HEK293 (cell line): ENCODE measurements around the gene KPNA6.

Source experiments
- GLIS1 ChIP-seq: fragments of 450-650 bp; formaldehyde crosslinking; IDR thresholded peaks from 2 replicates; pipeline ENCODE4 v1.5.1; 2016; ENCODE audit warnings: missing biosample characterization, missing genetic modification characterization
- HOXC10 ChIP-seq: sonication (generic); formaldehyde crosslinking; IDR thresholded peaks from 2 replicates; pipeline ENCODE4 v1.8.1; 2023; ENCODE audit warnings: mild to moderate bottlenecking, missing genetic modification reagents
- KLF8 ChIP-seq: fragments of 450-650 bp; formaldehyde crosslinking; IDR thresholded peaks from 2 replicates; pipeline ENCODE4 v1.5.1; 2016; ENCODE audit warnings: missing biosample characterization, missing genetic modification characterization
- ZBTB7A ChIP-seq: fragments of 450-650 bp; formaldehyde crosslinking; IDR thresholded peaks from 2 replicates; pipeline ENCODE4 v1.5.1; 2016; ENCODE audit warnings: low read depth, missing biosample characterization, missing genetic modification characterization
- ZBTB8A ChIP-seq: fragments of 450-650 bp; formaldehyde crosslinking; IDR thresholded peaks from 2 replicates; pipeline ENCODE4 v1.5.1; 2016; ENCODE audit warnings: missing biosample characterization, missing genetic modification characterization
- ZEB2 ChIP-seq: fragments of 450-650 bp; formaldehyde crosslinking; IDR thresholded peaks from 2 replicates; pipeline ENCODE4 v1.5.1; 2016; ENCODE audit warnings: missing biosample characterization, missing genetic modification characterization
- ZNF112 ChIP-seq: fragments of 450-650 bp; formaldehyde crosslinking; IDR thresholded peaks from 2 replicates; pipeline ENCODE4 v1.5.0; 2017; ENCODE audit warnings: missing biosample characterization, missing genetic modification characterization
- ZNF121 ChIP-seq: fragments of 450-650 bp; formaldehyde crosslinking; IDR thresholded peaks from 2 replicates; pipeline ENCODE4 v1.5.1; 2016; ENCODE audit warnings: missing biosample characterization, missing genetic modification characterization
- ZNF133 ChIP-seq: fragments of 450-650 bp; formaldehyde crosslinking; IDR thresholded peaks from 2 replicates; pipeline ENCODE4 v1.5.1; 2016; ENCODE audit warnings: missing biosample characterization, missing genetic modification characterization
- ZNF146 ChIP-seq: fragments of 450-650 bp; formaldehyde crosslinking; IDR thresholded peaks from 2 replicates; pipeline ENCODE4 v1.5.1; 2016; ENCODE audit warnings: missing biosample characterization, missing genetic modification characterization
- ZNF280D ChIP-seq: fragments of 450-650 bp; formaldehyde crosslinking; IDR thresholded peaks from 2 replicates; pipeline ENCODE4 v1.5.1; 2016; ENCODE audit warnings: missing biosample characterization, missing genetic modification characterization
- ZNF292 ChIP-seq: fragments of 450-650 bp; formaldehyde crosslinking; IDR thresholded peaks from 2 replicates; pipeline ENCODE4 v1.5.1; 2016; ENCODE audit warnings: low read depth, missing biosample characterization, missing genetic modification characterization, borderline replicate concordance
- ZNF350 ChIP-seq: fragments of 450-650 bp; formaldehyde crosslinking; IDR thresholded peaks from 2 replicates; pipeline ENCODE4 v1.5.0; 2017; ENCODE audit warnings: missing biosample characterization, mild to moderate bottlenecking, missing genetic modification characterization
- ZNF354C ChIP-seq: fragments of 450-650 bp; formaldehyde crosslinking; IDR thresholded peaks from 2 replicates; pipeline ENCODE4 v1.5.1; 2016; ENCODE audit warnings: missing biosample characterization, missing genetic modification characterization, low read depth, borderline replicate concordance
- ZNF391 ChIP-seq: fragments of 450-650 bp; formaldehyde crosslinking; IDR thresholded peaks from 2 replicates; pipeline ENCODE4 v1.5.1; 2016; ENCODE audit warnings: low read depth, missing biosample characterization, missing genetic modification characterization, borderline replicate concordance
- ZNF398 ChIP-seq: fragments of 450-650 bp; formaldehyde crosslinking; IDR thresholded peaks from 2 replicates; pipeline ENCODE4 v1.5.1; 2017; ENCODE audit warnings: missing biosample characterization, missing genetic modification characterization
- ZNF521 ChIP-seq: fragments of 450-650 bp; formaldehyde crosslinking; IDR thresholded peaks from 2 replicates; pipeline ENCODE4 v1.5.1; 2017; ENCODE audit warnings: missing biosample characterization, mild to moderate bottlenecking, missing genetic modification characterization
- ZNF544 ChIP-seq: fragments of 450-650 bp; formaldehyde crosslinking; IDR thresholded peaks from 2 replicates; pipeline ENCODE4 v1.5.0; 2017; ENCODE audit warnings: missing biosample characterization, missing genetic modification characterization
- ZNF560 ChIP-seq: fragments of 450-650 bp; formaldehyde crosslinking; IDR thresholded peaks from 2 replicates; pipeline ENCODE4 v1.5.1; 2017; ENCODE audit warnings: missing biosample characterization, missing genetic modification characterization, borderline replicate concordance
- ZNF600 ChIP-seq: fragments of 450-650 bp; formaldehyde crosslinking; IDR thresholded peaks from 2 replicates; pipeline ENCODE4 v1.5.1; 2016; ENCODE audit warnings: missing biosample characterization, missing genetic modification characterization
- ZNF623 ChIP-seq: fragments of 450-650 bp; formaldehyde crosslinking; IDR thresholded peaks from 2 replicates; pipeline ENCODE4 v1.5.1; 2016; ENCODE audit warnings: missing biosample characterization, missing genetic modification characterization
- ZNF658 ChIP-seq: fragments of 450-650 bp; formaldehyde crosslinking; IDR thresholded peaks from 2 replicates; pipeline ENCODE4; 2016; ENCODE audit warnings: missing biosample characterization, missing genetic modification characterization
- ZNF677 ChIP-seq: fragments of 450-650 bp; IDR thresholded peaks from 2 replicates; pipeline ENCODE4 v1.5.0; 2018; ENCODE audit warnings: missing biosample characterization, mild to moderate bottlenecking, missing genetic modification characterization, moderate library complexity
- ZNF837 ChIP-seq: fragments of 450-650 bp; formaldehyde crosslinking; IDR thresholded peaks from 2 replicates; pipeline ENCODE4 v1.5.1; 2016; ENCODE audit warnings: missing biosample characterization, missing genetic modification characterization
- TF ChIP-seq, protein P1 (sequence below): fragments of 450-650 bp; formaldehyde crosslinking; IDR thresholded peaks from 2 replicates; pipeline ENCODE4 v1.5.1; 2017; ENCODE audit warnings: missing biosample characterization, mild to moderate bottlenecking, missing genetic modification characterization, moderate library complexity
- TF ChIP-seq, protein P2 (sequence below): fragments of 450-650 bp; formaldehyde crosslinking; IDR thresholded peaks from 2 replicates; pipeline ENCODE4 v1.5.1; 2016; ENCODE audit warnings: missing biosample characterization, missing genetic modification characterization
- TF ChIP-seq, protein P3 (sequence below): fragments of 450-650 bp; formaldehyde crosslinking; IDR thresholded peaks from 2 replicates; pipeline ENCODE4 v1.5.1; 2016; ENCODE audit warnings: missing biosample characterization, missing genetic modification characterization
- TF ChIP-seq, protein P4 (sequence below): fragments of 450-650 bp; formaldehyde crosslinking; IDR thresholded peaks from 2 replicates; pipeline ENCODE4 v1.5.1; 2016; ENCODE audit warnings: missing biosample characterization, missing genetic modification characterization, low read depth

Gene KPNA6

DNA sequence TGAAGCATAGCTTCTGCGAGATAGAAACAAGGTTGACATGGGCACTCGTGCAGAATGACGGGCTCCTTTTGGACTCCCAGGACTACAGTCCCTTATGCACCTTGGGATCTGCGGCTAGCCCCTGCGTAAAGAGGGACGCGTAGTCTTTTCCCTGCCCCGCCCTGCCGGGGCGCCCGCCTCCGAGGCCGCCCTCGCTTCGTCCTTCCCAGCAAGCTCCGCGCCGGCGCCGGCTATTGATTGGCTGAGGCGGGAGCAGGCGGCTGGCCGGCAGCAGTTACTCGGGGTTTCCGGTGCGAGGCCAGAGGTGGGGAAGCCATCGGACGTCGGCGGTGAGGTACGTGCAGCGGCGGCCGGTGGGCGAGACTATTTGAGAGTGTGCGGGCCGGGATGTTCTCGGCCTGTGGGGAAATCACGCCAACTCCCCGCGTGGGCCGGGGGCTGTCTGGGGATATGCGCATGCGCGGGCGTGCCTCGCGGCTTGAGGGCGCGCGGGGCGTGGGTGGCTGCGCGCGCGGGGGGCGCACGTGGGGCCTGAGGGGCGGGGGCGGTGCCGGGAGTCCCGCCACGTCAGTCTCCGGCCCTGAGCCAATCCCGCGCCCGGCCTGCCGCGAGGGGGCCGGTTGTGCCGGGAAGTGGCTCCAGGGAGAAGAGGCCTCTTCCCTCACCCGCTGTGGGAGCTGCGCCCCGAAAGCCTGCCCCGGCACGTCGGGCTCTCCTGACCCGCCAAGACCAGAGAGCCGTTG lies 71.8 kb downstream of the KPNA6 start, which contains the start of gene TXLNA (continued):
- TF ChIP-seq ZNF112 (tag by site-specific recombination) (no peak), KLF8 (tag by site-specific recombination) (peak; percentile 86; the same call in 1 of the 2 replicates), HOXC10 (no peak), ZNF521 (tag by site-specific recombination) (no peak), GLIS1 (tag by site-specific recombination) (peak; percentile 59), ZNF121 (tag by site-specific recombination) (no peak), ZNF398 (tag by site-specific recombination) (no peak), ZNF292 (no peak), ZNF560 (tag by site-specific recombination) (no peak), ZBTB8A (peak; percentile 59), ZNF280D (no peak), ZNF658 (tag by site-specific recombination) (no peak), ZBTB7A (peak; percentile 34; the same call in 1 of the 2 replicates), ZNF350 (tag by site-specific recombination) (no peak), ZNF600 (tag by site-specific recombination) (peak; percentile 50; the same call in 1 of the 2 replicates), ZNF354C (tag by site-specific recombination) (no peak), ZEB2 (tag by site-specific recombination) (peak; percentile 93), ZNF837 (tag by site-specific recombination) (no peak), ZNF544 (tag by site-specific recombination) (no peak), ZNF391 (tag by site-specific recombination) (no peak), ZNF133 (tag by site-specific recombination) (no peak), ZNF146 (tag by site-specific recombination) (no peak), ZNF677 (no peak), ZNF623 (tag by site-specific recombination) (no peak)
- TF ChIP-seq, protein P1, sequence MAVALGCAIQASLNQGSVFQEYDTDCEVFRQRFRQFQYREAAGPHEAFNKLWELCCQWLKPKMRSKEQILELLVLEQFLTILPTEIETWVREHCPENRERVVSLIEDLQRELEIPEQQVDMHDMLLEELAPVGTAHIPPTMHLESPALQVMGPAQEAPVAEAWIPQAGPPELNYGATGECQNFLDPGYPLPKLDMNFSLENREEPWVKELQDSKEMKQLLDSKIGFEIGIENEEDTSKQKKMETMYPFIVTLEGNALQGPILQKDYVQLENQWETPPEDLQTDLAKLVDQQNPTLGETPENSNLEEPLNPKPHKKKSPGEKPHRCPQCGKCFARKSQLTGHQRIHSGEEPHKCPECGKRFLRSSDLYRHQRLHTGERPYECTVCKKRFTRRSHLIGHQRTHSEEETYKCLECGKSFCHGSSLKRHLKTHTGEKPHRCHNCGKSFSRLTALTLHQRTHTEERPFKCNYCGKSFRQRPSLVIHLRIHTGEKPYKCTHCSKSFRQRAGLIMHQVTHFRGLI (tag by site-specific recombination), result peak; percentile 34; the same call in 1 of the 2 replicates
- TF ChIP-seq, protein P2, sequence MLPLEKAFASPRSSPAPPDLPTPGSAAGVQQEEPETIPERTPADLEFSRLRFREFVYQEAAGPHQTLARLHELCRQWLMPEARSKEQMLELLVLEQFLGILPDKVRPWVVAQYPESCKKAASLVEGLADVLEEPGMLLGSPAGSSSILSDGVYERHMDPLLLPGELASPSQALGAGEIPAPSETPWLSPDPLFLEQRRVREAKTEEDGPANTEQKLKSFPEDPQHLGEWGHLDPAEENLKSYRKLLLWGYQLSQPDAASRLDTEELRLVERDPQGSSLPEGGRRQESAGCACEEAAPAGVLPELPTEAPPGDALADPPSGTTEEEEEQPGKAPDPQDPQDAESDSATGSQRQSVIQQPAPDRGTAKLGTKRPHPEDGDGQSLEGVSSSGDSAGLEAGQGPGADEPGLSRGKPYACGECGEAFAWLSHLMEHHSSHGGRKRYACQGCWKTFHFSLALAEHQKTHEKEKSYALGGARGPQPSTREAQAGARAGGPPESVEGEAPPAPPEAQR (tag by site-specific recombination), result no peak
- TF ChIP-seq, protein P3, sequence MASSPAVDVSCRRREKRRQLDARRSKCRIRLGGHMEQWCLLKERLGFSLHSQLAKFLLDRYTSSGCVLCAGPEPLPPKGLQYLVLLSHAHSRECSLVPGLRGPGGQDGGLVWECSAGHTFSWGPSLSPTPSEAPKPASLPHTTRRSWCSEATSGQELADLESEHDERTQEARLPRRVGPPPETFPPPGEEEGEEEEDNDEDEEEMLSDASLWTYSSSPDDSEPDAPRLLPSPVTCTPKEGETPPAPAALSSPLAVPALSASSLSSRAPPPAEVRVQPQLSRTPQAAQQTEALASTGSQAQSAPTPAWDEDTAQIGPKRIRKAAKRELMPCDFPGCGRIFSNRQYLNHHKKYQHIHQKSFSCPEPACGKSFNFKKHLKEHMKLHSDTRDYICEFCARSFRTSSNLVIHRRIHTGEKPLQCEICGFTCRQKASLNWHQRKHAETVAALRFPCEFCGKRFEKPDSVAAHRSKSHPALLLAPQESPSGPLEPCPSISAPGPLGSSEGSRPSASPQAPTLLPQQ, result peak; percentile 75; the same call in 1 of the 2 replicates
- TF ChIP-seq, protein P4, sequence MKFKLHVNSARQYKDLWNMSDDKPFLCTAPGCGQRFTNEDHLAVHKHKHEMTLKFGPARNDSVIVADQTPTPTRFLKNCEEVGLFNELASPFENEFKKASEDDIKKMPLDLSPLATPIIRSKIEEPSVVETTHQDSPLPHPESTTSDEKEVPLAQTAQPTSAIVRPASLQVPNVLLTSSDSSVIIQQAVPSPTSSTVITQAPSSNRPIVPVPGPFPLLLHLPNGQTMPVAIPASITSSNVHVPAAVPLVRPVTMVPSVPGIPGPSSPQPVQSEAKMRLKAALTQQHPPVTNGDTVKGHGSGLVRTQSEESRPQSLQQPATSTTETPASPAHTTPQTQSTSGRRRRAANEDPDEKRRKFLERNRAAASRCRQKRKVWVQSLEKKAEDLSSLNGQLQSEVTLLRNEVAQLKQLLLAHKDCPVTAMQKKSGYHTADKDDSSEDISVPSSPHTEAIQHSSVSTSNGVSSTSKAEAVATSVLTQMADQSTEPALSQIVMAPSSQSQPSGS (tag by site-specific recombination), result no peak
